K562 (cell line): ENCODE measurements around the gene KCNC4. TPM values are rescaled to one million over a fixed set of nuclear protein-coding genes. Genes with fewer than 3 reads are reported as not detected.

ENCODE experiments used
- ARID2 ChIP-seq: fragments of 450-650 bp; IDR thresholded peaks from 2 replicates; pipeline ENCODE4 v1.6.1; 2017; ENCODE audit warnings: antibody characterized with exemption, mild to moderate bottlenecking
- ATF3 ChIP-seq, 2 experiments: fragments of 450-650 bp in 1 of 2; sonication (generic) in 1 of 2; formaldehyde crosslinking in 1 of 2; IDR thresholded peaks in 1 of 2; conservative IDR thresholded peaks in 1 of 2; 2 replicates each; pipeline versions ENCODE4 v1.6.1 to v1.8.1; 2016 to 2023; ENCODE audit warnings: mild to moderate bottlenecking in 2 of 2, moderate library complexity in 2 of 2, inconsistent platforms in 1 of 2, missing genetic modification reagents in 1 of 2
- ATF7 ChIP-seq: fragments of 450-650 bp; IDR thresholded peaks from 2 replicates; pipeline ENCODE4 v1.7.1; 2014; ENCODE audit warnings: mild to moderate bottlenecking, moderate library complexity
- BHLHE40 ChIP-seq: IDR thresholded peaks from 2 replicates; pipeline ENCODE4 v1.6.1; 2011; ENCODE audit warnings: low read length, improper control_type of control experiment
- DEAF1 ChIP-seq: fragments of 450-650 bp; formaldehyde crosslinking; IDR thresholded peaks from 2 replicates; pipeline ENCODE4 v1.4.0; 2020; ENCODE audit warnings: mild to moderate bottlenecking, moderate library complexity
- FOXM1 ChIP-seq, 2 experiments: fragments of 450-650 bp in 1 of 2; sonication (generic) in 1 of 2; formaldehyde crosslinking in 1 of 2; IDR thresholded peaks; 2 replicates each; pipeline versions ENCODE4 v1.6.1 to v1.9.0; 2017 to 2022; ENCODE audit warnings: low read depth in 2 of 2, mild to moderate bottlenecking in 2 of 2, missing genetic modification reagents in 1 of 2, moderate library complexity in 1 of 2
- PRDM10 ChIP-seq: fragments of 450-650 bp; IDR thresholded peaks from 2 replicates; pipeline ENCODE4 v1.6.1; 2018; ENCODE audit not compliant: partially characterized antibody
- RAD21 ChIP-seq, 2 experiments: fragments of 250-450 bp in 1 of 2; fragments of 450-650 bp in 1 of 2; sonication (Bioruptor Pico) in 1 of 2; formaldehyde crosslinking in 1 of 2; IDR thresholded peaks in 1 of 2; conservative IDR thresholded peaks in 1 of 2; 2 replicates each; pipeline versions ENCODE4 v1.4.0 to v1.8.0; 2020 to 2022; ENCODE audit warnings: mild to moderate bottlenecking in 2 of 2, moderate library complexity in 1 of 2
- REST ChIP-seq, 2 experiments: fragments of 450-650 bp; formaldehyde crosslinking in 1 of 2; IDR thresholded peaks; 2 replicates each; pipeline versions ENCODE4 v1.4.0 to v1.6.1; 2014 to 2020; ENCODE audit warnings: mild to moderate bottlenecking in 2 of 2, borderline replicate concordance in 1 of 2, low read depth in 1 of 2
- SMARCE1 ChIP-seq: fragments of 450-650 bp; IDR thresholded peaks from 2 replicates; pipeline ENCODE4 v1.7.1; 2016; ENCODE audit warnings: mild to moderate bottlenecking
- ZNF239 ChIP-seq: fragments of 250-450 bp; sonication (Bioruptor Pico); IDR thresholded peaks from 2 replicates; pipeline ENCODE4 v1.4.0; 2020; ENCODE audit warnings: mild to moderate bottlenecking
- polyA plus RNA-seq, 8 experiments: library from polyadenylated mRNA; depleted of rRNA in 4 of 8; stranded (reverse) in 5 of 8; unstranded in 3 of 8; fragments of >200 nt; fragmentation: Nextera tagmentation in 2 of 8; fragmentation: Illumina TruSeq in 1 of 8; extraction: Ambion mirVana in 2 of 8; extraction: Trizol in 1 of 8; gene quantifications; 2 replicates each; pipeline versions ENCODE4 v1.2.1 to v1.2.3, GENCODE V29; 2011 to 2014; ENCODE audit warnings: inconsistent platforms in 1 of 8, missing spikeins in 1 of 8
- total RNA-seq, 7 experiments: library from RNA; depleted of rRNA in 6 of 7; stranded (reverse); fragments of >200 nt in 6 of 7; fragmentation: Illumina TruSeq in 2 of 7; extraction: Trizol in 2 of 7; gene quantifications; 2 replicates each; pipeline versions ENCODE4 v1.2.1 to v1.2.3, GENCODE V29; 2011 to 2021; ENCODE audit warnings: low replicate concordance in 1 of 7

KCNC4 gene
- total and polyA plus RNA-seq, 9 of the 15 experiments (the other 6 are each of a cell fraction or from before 2014, with no cell fraction given) = 0.07 to 1.8 (median 0.73) TPM

- no peak for TF ChIP-seq PRDM10
- TF ChIP-seq REST (IDR thresholded peaks at IDR 0.05; ENCODE audit: borderline replicate concordance) = peak; percentile 89
- no peak for TF ChIP-seq REST (CRISPR knock-in tag; IDR thresholded peaks at IDR 0.05; ENCODE audit: low read depth)
- peak; percentile 93 to 97 for TF ChIP-seq RAD21 (CRISPR knock-in tag; conservative IDR thresholded peaks at IDR 0.05 in 1 of 2, IDR thresholded peaks at IDR 0.05 in 1 of 2)
- TF ChIP-seq ATF7 = 0 out of 2 replicates have a peak, but pooled peaks have one; percentile 8
- peak; percentile 67; the same call in 1 of the 2 replicates for TF ChIP-seq ARID2
- peak; percentile 91 for TF ChIP-seq DEAF1
- TF ChIP-seq SMARCE1 = no peak
- TF ChIP-seq BHLHE40 = 0 out of 2 replicates have a peak, but pooled peaks have one; percentile 27
- no peak for TF ChIP-seq ATF3 (IDR thresholded peaks at IDR 0.05)
- TF ChIP-seq ATF3 (CRISPR knock-in tag; conservative IDR thresholded peaks at IDR 0.05) = 0 out of 2 replicates have a peak, but pooled peaks have one; percentile 37
- TF ChIP-seq FOXM1 (IDR thresholded peaks at IDR 0.05; ENCODE audit: low read depth) = no peak
- no peak for TF ChIP-seq FOXM1 (CRISPR knock-in tag; IDR thresholded peaks at IDR 0.05; ENCODE audit: low read depth)
- TF ChIP-seq ZNF239 (CRISPR knock-in tag) = no peak
These were observed 7.0 kb upstream of the KCNC4 start (continued) for GRCh38 chr1:110203021-110203661.
